Fibroblast of lung (primary cell): ENCODE data around the gene PLD1. TPM values are rescaled to one million over a fixed set of nuclear protein-coding genes. Genes with fewer than 3 reads are reported as not detected.

Experiments used
- DNase-seq, 2 donors: peaks; one replicate each; pipeline versions ENCODE4 v3.0.0 to v3.0.0-alpha.2; 2010; ENCODE audit warnings: low read depth in 2 of 2
- H2AFZ ChIP-seq: 2 replicates; pipeline ENCODE4 v1.5.1; 2012; ENCODE audit warnings: low read length, control low read depth, inconsistent platforms
- H3K27ac ChIP-seq: 2 replicates; pipeline ENCODE4 v1.5.1; 2011; ENCODE audit warnings: low read length, control low read depth; ENCODE audit not compliant: insufficient read depth
- H3K27me3 ChIP-seq: 2 replicates; pipeline ENCODE4 v1.5.1; 2011; ENCODE audit warnings: mild to moderate bottlenecking, low read length; ENCODE audit not compliant: control insufficient read depth, insufficient read depth
- H3K36me3 ChIP-seq: 2 replicates; pipeline ENCODE4 v1.5.1; 2011; ENCODE audit warnings: low read length; ENCODE audit not compliant: control insufficient read depth, insufficient read depth
- H3K4me1 ChIP-seq: 2 replicates; pipeline ENCODE4 v1.5.1; 2011; ENCODE audit warnings: low read length; ENCODE audit not compliant: control insufficient read depth, insufficient read depth; ENCODE audit errors: extremely low read depth
- H3K4me2 ChIP-seq: 2 replicates; pipeline ENCODE4 v1.5.1; 2011; ENCODE audit warnings: low read length, control low read depth; ENCODE audit not compliant: insufficient read depth; ENCODE audit errors: extremely low read depth
- H3K4me3 ChIP-seq, 4 experiments: fragments of 200-600 bp in 1 of 4; sonication (generic) in 1 of 4; replicated peaks in 1 of 4; 2 replicates each; pipeline ENCODE4 v1.5.1; 2011 to 2016; ENCODE audit warnings: low read length in 4 of 4, low read depth in 3 of 4, mild to moderate bottlenecking in 3 of 4, control low read depth in 2 of 4, inconsistent platforms in 1 of 4, mixed read lengths in 1 of 4; ENCODE audit not compliant: insufficient read depth in 1 of 4; ENCODE audit errors: control extremely low read depth in 1 of 4
- H3K79me2 ChIP-seq: 2 replicates; pipeline ENCODE4 v1.5.1; 2012; ENCODE audit warnings: mild to moderate bottlenecking, low read length, inconsistent platforms; ENCODE audit not compliant: control insufficient read depth, insufficient read depth
- H3K9ac ChIP-seq: 2 replicates; pipeline ENCODE4 v1.5.1; 2011; ENCODE audit warnings: mild to moderate bottlenecking, low read length, control low read depth; ENCODE audit not compliant: insufficient read depth
- H3K9me3 ChIP-seq: 2 replicates; pipeline ENCODE4 v1.5.1; 2012; ENCODE audit warnings: low read depth, low read length; ENCODE audit not compliant: control insufficient read depth, insufficient read depth
- H4K20me1 ChIP-seq: 2 replicates; pipeline ENCODE4 v1.5.1; 2011; ENCODE audit warnings: low read length; ENCODE audit not compliant: control insufficient read depth, insufficient read depth; ENCODE audit errors: extremely low read depth
- EZH2 ChIP-seq: IDR thresholded peaks from 2 replicates; pipeline ENCODE4 v1.5.1; 2012; ENCODE audit warnings: low read length, control low read depth, mild to moderate bottlenecking; ENCODE audit errors: missing control alignments
- polyA plus RNA-seq, 2 donors: library from polyadenylated mRNA; depleted of rRNA in 1 of 2; stranded (reverse) in 1 of 2; unstranded in 1 of 2; fragments of >200 nt; gene quantifications; 2 replicates each; pipeline ENCODE4 v1.2.1, GENCODE V29; 2011 to 2012; ENCODE audit warnings: missing spikeins in 1 of 2
- total RNA-seq: library from RNA; depleted of rRNA; stranded (reverse); fragments of >200 nt; gene quantifications from 2 replicates; pipeline ENCODE4 v1.2.1, GENCODE V29; 2014
- TF ChIP-seq, protein P1 (sequence below), 2 donors: IDR thresholded peaks in 1 of 2; conservative IDR thresholded peaks in 1 of 2; 1 replicate in 1 of 2; 2 replicates in 1 of 2; pipeline ENCODE4 v1.5.1; 2011 to 2012; ENCODE audit warnings: low read length in 2 of 2, control low read depth in 1 of 2, inconsistent platforms in 1 of 2, low read depth in 1 of 2, mild to moderate bottlenecking in 1 of 2

The PLD1 gene
- total and polyA plus RNA-seq, 2 donors (not counting 1 experiment from before 2014, with no cell fraction given) = 10.8 to 18.8 TPM

- H3K79me2 ChIP-seq = no peaks in the 10 kb centered on the region
- no peak for DNase-seq
- peak overlapping the region; percentile 72 for H3K27ac ChIP-seq
- no peak overlapping the region for H3K9ac ChIP-seq
- peak overlapping the region; percentile 86 for H3K4me2 ChIP-seq
- H3K9me3 ChIP-seq = no peaks in the 10 kb centered on the region
- no peaks in the 10 kb centered on the region for H3K36me3 ChIP-seq
- H3K27me3 ChIP-seq = no peaks in the 10 kb centered on the region
- no peak for TF ChIP-seq EZH2
- TF ChIP-seq, protein P1, sequence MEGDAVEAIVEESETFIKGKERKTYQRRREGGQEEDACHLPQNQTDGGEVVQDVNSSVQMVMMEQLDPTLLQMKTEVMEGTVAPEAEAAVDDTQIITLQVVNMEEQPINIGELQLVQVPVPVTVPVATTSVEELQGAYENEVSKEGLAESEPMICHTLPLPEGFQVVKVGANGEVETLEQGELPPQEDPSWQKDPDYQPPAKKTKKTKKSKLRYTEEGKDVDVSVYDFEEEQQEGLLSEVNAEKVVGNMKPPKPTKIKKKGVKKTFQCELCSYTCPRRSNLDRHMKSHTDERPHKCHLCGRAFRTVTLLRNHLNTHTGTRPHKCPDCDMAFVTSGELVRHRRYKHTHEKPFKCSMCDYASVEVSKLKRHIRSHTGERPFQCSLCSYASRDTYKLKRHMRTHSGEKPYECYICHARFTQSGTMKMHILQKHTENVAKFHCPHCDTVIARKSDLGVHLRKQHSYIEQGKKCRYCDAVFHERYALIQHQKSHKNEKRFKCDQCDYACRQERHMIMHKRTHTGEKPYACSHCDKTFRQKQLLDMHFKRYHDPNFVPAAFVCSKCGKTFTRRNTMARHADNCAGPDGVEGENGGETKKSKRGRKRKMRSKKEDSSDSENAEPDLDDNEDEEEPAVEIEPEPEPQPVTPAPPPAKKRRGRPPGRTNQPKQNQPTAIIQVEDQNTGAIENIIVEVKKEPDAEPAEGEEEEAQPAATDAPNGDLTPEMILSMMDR (conservative IDR thresholded peaks at IDR 0.05 in 1 of 2, IDR thresholded peaks at IDR 0.05 in 1 of 2; ENCODE audit: low read depth in 1 of 2, low read length in 2 of 2) = no peak
- no peaks in the 10 kb centered on the region for H4K20me1 ChIP-seq
- H3K4me1 ChIP-seq = peaks cover 17% of the 10 kb centered on the region
- H3K4me3 ChIP-seq = no peak overlapping the region
- no peak overlapping the region for H2AFZ ChIP-seq
Observed at GRCh38 chr3:171837698-171838097, 27.4 kb upstream of the PLD1 start.

DNA sequence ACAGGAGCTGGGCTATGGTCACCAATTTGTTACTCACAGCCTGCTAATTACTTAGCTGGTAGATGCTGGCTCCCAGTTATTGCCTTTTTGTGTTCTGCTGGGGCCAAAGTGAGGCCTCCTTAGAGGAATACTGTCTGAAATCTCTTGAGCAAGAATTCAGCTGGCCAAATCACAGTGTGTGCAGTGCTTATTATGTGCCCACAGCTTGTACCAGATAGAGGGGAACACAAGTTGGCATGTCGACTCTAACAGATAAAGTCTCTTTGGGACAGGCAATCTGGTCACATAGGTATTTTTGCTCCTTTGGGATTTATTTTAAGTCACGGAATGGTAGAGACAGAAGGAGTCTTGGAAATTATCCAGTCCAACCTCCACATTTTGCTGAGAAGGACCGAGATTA is 26.6 kb upstream of the PLD1 start:
- Histone ChIP-seq H3K9me3 (no peaks in the 10 kb centered on the region), H3K27ac (no peak overlapping the region), H2AFZ (no peak overlapping the region), H3K4me1 (peaks cover 19% of the 10 kb centered on the region), H3K36me3 (no peaks in the 10 kb centered on the region), H3K79me2 (no peaks in the 10 kb centered on the region), H3K27me3 (no peaks in the 10 kb centered on the region), H3K9ac (no peak overlapping the region), H4K20me1 (no peaks in the 10 kb centered on the region), H3K4me2 (no peak overlapping the region), H3K4me3 (no peak overlapping the region)
- no peak for DNase-seq
- no peak for TF ChIP-seq EZH2
- TF ChIP-seq, protein P1 (conservative IDR thresholded peaks at IDR 0.05 in 1 of 2, IDR thresholded peaks at IDR 0.05 in 1 of 2; ENCODE audit: low read depth in 1 of 2, low read length in 2 of 2) = no peak

GRCh38 chr3:171835613-171836012 is 25.3 kb upstream of the PLD1 start:
- no peak for TF ChIP-seq EZH2
- TF ChIP-seq, protein P1 (conservative IDR thresholded peaks at IDR 0.05 in 1 of 2, IDR thresholded peaks at IDR 0.05 in 1 of 2; ENCODE audit: low read depth in 1 of 2, low read length in 2 of 2) = no peak
- Histone ChIP-seq H3K4me3 (no peak overlapping the region), H3K27ac (no peak overlapping the region), H3K4me2 (no peak overlapping the region), H3K27me3 (no peaks in the 10 kb centered on the region), H3K9me3 (no peaks in the 10 kb centered on the region), H3K9ac (no peak overlapping the region), H3K4me1 (peaks cover 19% of the 10 kb centered on the region), H3K79me2 (no peaks in the 10 kb centered on the region), H3K36me3 (no peaks in the 10 kb centered on the region), H4K20me1 (no peaks in the 10 kb centered on the region), H2AFZ (no peak overlapping the region)
- no peak for DNase-seq
